IMR-90 (cell line): ENCODE measurements around the gene KRTAP5-4.

ENCODE experiments used
- CTCF ChIP-seq: conservative IDR thresholded peaks from 2 replicates; pipeline ENCODE4 v1.5.1; 2012; ENCODE audit warnings: mild to moderate bottlenecking, low read depth, low read length, improper control_type of control experiment
- MAFK ChIP-seq: IDR thresholded peaks from 2 replicates; pipeline ENCODE4 v1.6.1; 2012; ENCODE audit warnings: low read depth, low read length, improper control_type of control experiment
- NFE2L2 ChIP-seq: fragments of 150-350 bp; IDR thresholded peaks from 2 replicates; pipeline ENCODE4 v1.6.1; 2016; ENCODE audit warnings: low read depth, mild to moderate bottlenecking, low read length
- POLR2A ChIP-seq: IDR thresholded peaks from 2 replicates; pipeline ENCODE4 v1.6.1; 2012; ENCODE audit warnings: mild to moderate bottlenecking, low read depth, low read length

GRCh38 chr11:1604711-1605110, 17.2 kb downstream of the KRTAP5-4 start:
- TF ChIP-seq POLR2A (no peak), CTCF (no peak), NFE2L2 (no peak), MAFK (no peak)
